ENCODE results near the gene PRELID2. TPM values are rescaled to one million over a fixed set of nuclear protein-coding genes. Genes with fewer than 3 reads are reported as not detected.

Gene PRELID2
- total and polyA plus RNA-seq, 4 donors = 1.2 to 68.1 (median 5.5) TPM

DNA sequence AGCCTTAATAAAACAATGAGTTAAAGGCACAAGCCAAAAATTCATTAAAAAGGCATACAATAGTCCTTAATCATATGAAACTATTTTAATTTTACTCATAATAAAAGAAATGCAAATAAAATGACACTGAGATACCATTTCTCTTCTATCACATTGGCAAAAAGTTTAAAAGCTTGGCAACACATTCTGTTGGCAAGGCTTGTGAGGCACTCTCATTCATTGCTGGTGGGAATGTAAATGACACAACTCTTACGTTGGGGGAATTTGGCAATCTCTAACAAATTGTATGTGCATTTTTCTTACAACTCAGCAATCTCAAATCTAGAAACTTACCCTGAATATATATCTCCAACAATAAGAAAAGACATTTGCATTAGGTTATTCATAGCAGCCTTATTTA lies 111.6 kb downstream of the PRELID2 start:
- Histone ChIP-seq H3K36me3 (ENCODE audit: control insufficient read depth in 4 of 4, insufficient read depth in 4 of 4, low read length in 4 of 4) (peaks cover 0 to 4% (median 0%) of the 10 kb centered on the region in 4 donors), H3K4me3 (no peak overlapping the region), H3K9me3 (ENCODE audit: control insufficient read depth in 4 of 4, insufficient read depth in 3 of 4, low read length in 3 of 4) (peaks cover 0 to 20% (median 6%) of the 10 kb centered on the region in 4 donors), H3K27me3 (ENCODE audit: control insufficient read depth in 3 of 3, insufficient read depth in 3 of 3, low read length in 2 of 3) (no peaks in the 10 kb centered on the region), H3K9ac (ENCODE audit: insufficient read depth in 1 of 2, low read length in 2 of 2) (no peak overlapping the region), H3K4me1 (ENCODE audit: control insufficient read depth in 5 of 5, insufficient read depth in 5 of 5, low read length in 5 of 5) (peaks cover 0 to 9% (median 0%) of the 10 kb centered on the region in 5 donors), H3K27ac (ENCODE audit: low read depth in 1 of 2, low read length in 1 of 2) (no peak overlapping the region)
- ATAC-seq (ENCODE audit: insufficient read depth, low FRiP score) (no peak), DNase-seq (peak; percentile 61 to 95 (median 92))
- no peak for TF ChIP-seq CTCF (IDR thresholded peaks at IDR 0.05; ENCODE audit: control extremely low read depth, extremely low read depth)
- 55 to 62% methylated on average over 1 of the region's 1 CpG for WGBS, 2 donors

DNA sequence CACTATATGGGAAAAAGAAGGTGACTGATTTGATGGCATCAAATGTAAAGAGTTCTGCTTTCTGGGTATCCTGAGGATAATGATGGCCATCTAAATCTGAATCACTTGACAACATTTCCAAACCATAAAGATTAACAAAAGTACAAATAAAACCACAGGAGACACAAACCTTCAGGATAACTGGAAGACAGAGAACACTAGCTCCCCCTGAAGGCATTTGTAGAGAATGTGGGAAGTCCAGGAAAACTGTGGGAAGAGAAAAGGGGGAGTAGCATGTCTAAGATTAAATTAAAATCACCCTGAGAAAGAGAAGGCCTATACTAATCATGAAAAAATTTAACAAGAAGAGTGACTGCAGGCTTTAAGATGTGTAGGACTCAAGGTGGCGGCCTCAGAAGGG lies 116.2 kb downstream of the PRELID2 start:
- no peak for TF ChIP-seq CTCF (IDR thresholded peaks at IDR 0.05; ENCODE audit: control extremely low read depth, extremely low read depth)
- DNase-seq (peak in 2 of 3 donors; percentile 34 to 49), ATAC-seq (ENCODE audit: insufficient read depth, low FRiP score) (no peak)
- no peaks in the 10 kb centered on the region for H3K27me3 ChIP-seq (ENCODE audit: control insufficient read depth in 3 of 3, insufficient read depth in 3 of 3, low read length in 2 of 3)
- H3K9me3 ChIP-seq (ENCODE audit: control insufficient read depth in 4 of 4, insufficient read depth in 3 of 4, low read length in 3 of 4) = no peaks in the 10 kb centered on the region
- H3K36me3 ChIP-seq (ENCODE audit: control insufficient read depth in 4 of 4, insufficient read depth in 4 of 4, low read length in 4 of 4) = no peaks in the 10 kb centered on the region
- no peak overlapping the region for H3K9ac ChIP-seq (ENCODE audit: insufficient read depth in 1 of 2, low read length in 2 of 2)
- peaks cover 0 to 8% (median 0%) of the 10 kb centered on the region in 5 donors for H3K4me1 ChIP-seq (ENCODE audit: control insufficient read depth in 5 of 5, insufficient read depth in 5 of 5, low read length in 5 of 5)
- 97 to 100% methylated on average over 1 of the region's 1 CpG for WGBS, 2 donors
- H3K4me3 ChIP-seq = no peak overlapping the region
- no peak overlapping the region for H3K27ac ChIP-seq (ENCODE audit: low read depth in 1 of 2, low read length in 1 of 2)

DNA sequence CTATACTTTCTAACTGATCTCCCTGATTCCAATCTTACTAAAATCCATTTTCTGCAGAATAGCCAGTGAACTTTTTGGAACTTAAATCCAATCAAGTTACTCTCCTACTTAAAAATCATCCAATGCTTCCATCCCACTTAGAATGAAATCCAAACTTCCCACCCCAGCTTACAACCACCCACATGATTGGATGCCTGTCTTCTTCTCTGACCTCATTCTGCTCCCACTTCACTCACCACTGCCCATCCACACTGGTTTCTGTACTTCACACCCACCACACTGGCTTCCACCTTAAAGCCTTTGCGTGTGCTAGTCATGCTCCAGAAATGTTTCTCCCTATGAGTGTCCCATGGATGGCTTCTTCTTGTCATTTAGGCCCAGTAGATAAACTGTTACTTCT lies 119.7 kb downstream of the PRELID2 start:
- no peak for TF ChIP-seq CTCF (IDR thresholded peaks at IDR 0.05; ENCODE audit: control extremely low read depth, extremely low read depth)
- WGBS, 2 donors = 94 to 96% methylated on average over 1 of the region's 1 CpG
- Histone ChIP-seq H3K4me3 (no peak overlapping the region), H3K9me3 (ENCODE audit: control insufficient read depth in 4 of 4, insufficient read depth in 3 of 4, low read length in 3 of 4) (no peaks in the 10 kb centered on the region), H3K27ac (ENCODE audit: low read depth in 1 of 2, low read length in 1 of 2) (no peak overlapping the region), H3K27me3 (ENCODE audit: control insufficient read depth in 3 of 3, insufficient read depth in 3 of 3, low read length in 2 of 3) (no peaks in the 10 kb centered on the region), H3K9ac (ENCODE audit: insufficient read depth in 1 of 2, low read length in 2 of 2) (no peak overlapping the region), H3K36me3 (ENCODE audit: control insufficient read depth in 4 of 4, insufficient read depth in 4 of 4, low read length in 4 of 4) (no peaks in the 10 kb centered on the region), H3K4me1 (ENCODE audit: control insufficient read depth in 5 of 5, insufficient read depth in 5 of 5, low read length in 5 of 5) (no peaks in the 10 kb centered on the region)
- DNase-seq (no peak), ATAC-seq (ENCODE audit: insufficient read depth, low FRiP score) (no peak)

- Histone ChIP-seq H3K27me3 (ENCODE audit: control insufficient read depth in 3 of 3, insufficient read depth in 3 of 3, low read length in 2 of 3) (no peaks in the 10 kb centered on the region), H3K27ac (ENCODE audit: low read depth in 1 of 2, low read length in 1 of 2) (no peak overlapping the region), H3K9me3 (ENCODE audit: control insufficient read depth in 4 of 4, insufficient read depth in 3 of 4, low read length in 3 of 4) (no peaks in the 10 kb centered on the region), H3K4me3 (no peak overlapping the region), H3K36me3 (ENCODE audit: control insufficient read depth in 4 of 4, insufficient read depth in 4 of 4, low read length in 4 of 4) (no peaks in the 10 kb centered on the region), H3K4me1 (ENCODE audit: control insufficient read depth in 5 of 5, insufficient read depth in 5 of 5, low read length in 5 of 5) (no peaks in the 10 kb centered on the region), H3K9ac (ENCODE audit: insufficient read depth in 1 of 2, low read length in 2 of 2) (no peak overlapping the region)
- ATAC-seq (ENCODE audit: insufficient read depth, low FRiP score) (no peak), DNase-seq (no peak)
- TF ChIP-seq CTCF (IDR thresholded peaks at IDR 0.05; ENCODE audit: control extremely low read depth, extremely low read depth) = no peak
- 88% methylated on average over 2 of the region's 2 CpGs for WGBS, 2 donors
Measured at GRCh38 chr5:145712245-145712644, 122.9 kb downstream of the PRELID2 start.
